Neural cell (in vitro differentiated cells): ENCODE results near the gene GMPR2. TPM values are rescaled to one million over a fixed set of nuclear protein-coding genes. Genes with fewer than 3 reads are reported as not detected.

Source experiments
- H2AFZ ChIP-seq: fragments of 200-600, 300-800 bp; sonication (generic), shearing (Covaris generic); 2 replicates; pipeline ENCODE4 v1.6.0; 2014; ENCODE audit warnings: low read depth, mild to moderate bottlenecking, antibody characterized with exemption, low read length, moderate library complexity
- H3F3A ChIP-seq: fragments of 200-600 bp; shearing (Covaris generic); 2 replicates; pipeline ENCODE4 v1.6.1; 2016; ENCODE audit warnings: mild to moderate bottlenecking, moderate library complexity, mixed read lengths, antibody characterized with exemption, low read length; ENCODE audit not compliant: insufficient read depth, poor library complexity, severe bottlenecking
- H3K27ac ChIP-seq: fragments of 200-600, 300-800 bp; sonication (generic), shearing (Covaris generic); 2 replicates; pipeline ENCODE4 v1.5.1; 2014; ENCODE audit warnings: mild to moderate bottlenecking, low read length, moderate library complexity
- H3K27me3 ChIP-seq: fragments of 300-800, 200-600 bp; sonication (generic), shearing (Covaris generic); 2 replicates; pipeline ENCODE4 v1.6.0; 2014; ENCODE audit warnings: mild to moderate bottlenecking, low read depth, low read length, moderate library complexity; ENCODE audit not compliant: insufficient read depth
- H3K36me3 ChIP-seq: fragments of 300-800, 200-600 bp; sonication (generic), shearing (Covaris generic); 2 replicates; pipeline ENCODE4 v1.5.1; 2014; ENCODE audit warnings: mild to moderate bottlenecking, antibody characterized with exemption, low read length, moderate library complexity; ENCODE audit not compliant: insufficient read depth
- H3K4me2 ChIP-seq: fragments of 300-800, 200-600 bp; sonication (generic), shearing (Covaris generic); 2 replicates; pipeline ENCODE4 v1.6.0; 2014; ENCODE audit warnings: mild to moderate bottlenecking, low read length
- H3K4me3 ChIP-seq: fragments of 300-800, 200-600 bp; sonication (generic), shearing (Covaris generic); 2 replicates; pipeline ENCODE4 v1.5.1; 2014; ENCODE audit warnings: mild to moderate bottlenecking, low read length, moderate library complexity
- H3K79me2 ChIP-seq: fragments of 200-600 bp; shearing (Covaris generic); replicated peaks from 2 replicates; pipeline ENCODE4 v1.6.0; 2014; ENCODE audit warnings: mild to moderate bottlenecking, low read length, moderate library complexity; ENCODE audit not compliant: insufficient read depth
- H3K9ac ChIP-seq: fragments of 300-800, 200-600 bp; sonication (generic), shearing (Covaris generic); 2 replicates; pipeline ENCODE4 v1.6.1; 2016; ENCODE audit warnings: mild to moderate bottlenecking, low read length, mixed read lengths
- H3K9me2 ChIP-seq: fragments of 200-600 bp; shearing (Covaris generic); 2 replicates; pipeline ENCODE4 v1.6.1; 2016; ENCODE audit warnings: mild to moderate bottlenecking, low read length, mixed read lengths; ENCODE audit not compliant: insufficient read depth
- H3K9me3 ChIP-seq: fragments of 200-600, 300-800 bp; sonication (generic), shearing (Covaris generic); 2 replicates; pipeline ENCODE4 v1.6.1; 2016; ENCODE audit warnings: mild to moderate bottlenecking, mixed run types, low read length, moderate library complexity, mixed read lengths
- H4K20me1 ChIP-seq: fragments of 200-600 bp; shearing (Covaris generic); 2 replicates; pipeline ENCODE4 v1.6.1; 2016; ENCODE audit warnings: mild to moderate bottlenecking, mixed run types; ENCODE audit not compliant: insufficient read depth
- CTCF ChIP-seq: fragments of 450-650 bp; IDR thresholded peaks from 2 replicates; pipeline ENCODE4 v1.5.1; 2014; ENCODE audit warnings: antibody characterized with exemption, mild to moderate bottlenecking, moderate library complexity; ENCODE audit not compliant: poor library complexity, severe bottlenecking
- EP300 ChIP-seq: fragments of 450-650 bp; conservative IDR thresholded peaks from 2 replicates; pipeline ENCODE4 v1.6.1; 2014; ENCODE audit warnings: antibody characterized with exemption, mild to moderate bottlenecking, moderate library complexity; ENCODE audit not compliant: poor library complexity, severe bottlenecking
- EZH2 ChIP-seq: fragments of 200-600, 300-800 bp; shearing (Covaris generic), sonication (generic); IDR thresholded peaks from 2 replicates; pipeline ENCODE4 v1.6.1; 2014; ENCODE audit warnings: antibody characterized with exemption, low read length, borderline replicate concordance, mild to moderate bottlenecking; ENCODE audit not compliant: insufficient read depth, poor library complexity, severe bottlenecking
- MXI1 ChIP-seq: fragments of 450-650 bp; conservative IDR thresholded peaks from 2 replicates; pipeline ENCODE4 v1.6.1; 2014; ENCODE audit warnings: antibody characterized with exemption, mild to moderate bottlenecking; ENCODE audit not compliant: poor library complexity, severe bottlenecking
- POLR2AphosphoS5 ChIP-seq: IDR thresholded peaks from 2 replicates; pipeline ENCODE4 v1.6.1; 2012
- RAD21 ChIP-seq: fragments of 450-650 bp; conservative IDR thresholded peaks from 2 replicates; pipeline ENCODE4 v1.6.1; 2014; ENCODE audit warnings: antibody characterized with exemption, mild to moderate bottlenecking, moderate library complexity
- REST ChIP-seq: IDR thresholded peaks from 2 replicates; pipeline ENCODE4 v1.6.1; 2012; ENCODE audit warnings: borderline replicate concordance
- SMC3 ChIP-seq: fragments of 450-650 bp; conservative IDR thresholded peaks from 2 replicates; pipeline ENCODE4 v1.6.1; 2014; ENCODE audit warnings: antibody characterized with exemption, mild to moderate bottlenecking, moderate library complexity; ENCODE audit not compliant: poor library complexity
- TAF1 ChIP-seq: IDR thresholded peaks from 2 replicates; pipeline ENCODE4 v1.6.1; 2012; ENCODE audit warnings: low read depth
- polyA plus RNA-seq: library from polyadenylated mRNA; depleted of rRNA; stranded (reverse); fragments of >200 nt; gene quantifications from 2 replicates; pipeline ENCODE4 v1.2.3, GENCODE V29; 2014

GMPR2 gene
- polyA plus RNA-seq, 1 donor from 2014 or later = 132 TPM

- Histone ChIP-seq H4K20me1 (no peaks in the 10 kb centered on the region), H3K27me3 (no peaks in the 10 kb centered on the region), H3K9me2 (no peaks in the 10 kb centered on the region), H3K9me3 (no peaks in the 10 kb centered on the region), H3K27ac (no peak overlapping the region), H2AFZ (no peak overlapping the region), H3K36me3 (no peaks in the 10 kb centered on the region), H3K79me2 (no peaks in the 10 kb centered on the region), H3F3A (no peaks in the 10 kb centered on the region), H3K4me3 (no peak overlapping the region), H3K9ac (no peak overlapping the region), H3K4me2 (no peak overlapping the region)
- no peak for TF ChIP-seq MXI1
- TF ChIP-seq EZH2 = no peak
- no peak for TF ChIP-seq SMC3
- TF ChIP-seq REST = no peak
- TF ChIP-seq CTCF = no peak
- TF ChIP-seq RAD21 = no peak
- no peak for TF ChIP-seq TAF1
- TF ChIP-seq EP300 = no peak
- TF ChIP-seq POLR2AphosphoS5 = no peak
Measured at GRCh38 chr14:24207104-24207551, 25.6 kb upstream of the GMPR2 start.

GRCh38 chr14:24207625-24208024, 25.1 kb upstream of the GMPR2 start:
- Histone ChIP-seq H3K9me2 (no peaks in the 10 kb centered on the region), H3F3A (no peaks in the 10 kb centered on the region), H3K4me2 (no peak overlapping the region), H3K9ac (no peak overlapping the region), H3K36me3 (no peaks in the 10 kb centered on the region), H3K79me2 (no peaks in the 10 kb centered on the region), H3K27ac (no peak overlapping the region), H3K27me3 (no peaks in the 10 kb centered on the region), H2AFZ (no peak overlapping the region), H4K20me1 (no peaks in the 10 kb centered on the region), H3K9me3 (no peaks in the 10 kb centered on the region), H3K4me3 (no peak overlapping the region)
- TF ChIP-seq EZH2 (no peak), POLR2AphosphoS5 (no peak), MXI1 (no peak), SMC3 (no peak), RAD21 (no peak), CTCF (no peak), TAF1 (no peak), EP300 (no peak), REST (no peak)
